NCI-H1694 (cell line): ENCODE results near the gene ISLR2.
"Not testable (repeated sequence)": the region's sequence is repeated elsewhere in the genome, so short reads cannot be mapped to it uniquely, and the experiment has no call there.

Source experiments
- DNase-seq: peaks from one replicate; lab custom pipeline; 2025; lab: John Stamatoyannopoulos, UW

The ISLR2 gene, protein sequence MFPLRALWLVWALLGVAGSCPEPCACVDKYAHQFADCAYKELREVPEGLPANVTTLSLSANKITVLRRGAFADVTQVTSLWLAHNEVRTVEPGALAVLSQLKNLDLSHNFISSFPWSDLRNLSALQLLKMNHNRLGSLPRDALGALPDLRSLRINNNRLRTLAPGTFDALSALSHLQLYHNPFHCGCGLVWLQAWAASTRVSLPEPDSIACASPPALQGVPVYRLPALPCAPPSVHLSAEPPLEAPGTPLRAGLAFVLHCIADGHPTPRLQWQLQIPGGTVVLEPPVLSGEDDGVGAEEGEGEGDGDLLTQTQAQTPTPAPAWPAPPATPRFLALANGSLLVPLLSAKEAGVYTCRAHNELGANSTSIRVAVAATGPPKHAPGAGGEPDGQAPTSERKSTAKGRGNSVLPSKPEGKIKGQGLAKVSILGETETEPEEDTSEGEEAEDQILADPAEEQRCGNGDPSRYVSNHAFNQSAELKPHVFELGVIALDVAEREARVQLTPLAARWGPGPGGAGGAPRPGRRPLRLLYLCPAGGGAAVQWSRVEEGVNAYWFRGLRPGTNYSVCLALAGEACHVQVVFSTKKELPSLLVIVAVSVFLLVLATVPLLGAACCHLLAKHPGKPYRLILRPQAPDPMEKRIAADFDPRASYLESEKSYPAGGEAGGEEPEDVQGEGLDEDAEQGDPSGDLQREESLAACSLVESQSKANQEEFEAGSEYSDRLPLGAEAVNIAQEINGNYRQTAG

GRCh38 chr15:74130155-74130848 lies at the start of gene ISLR2:
Gene ISLR2 (plus strand): TSS chr15:74130586. CDS start chr15:74132755, 2,169 bp downstream.
- no peak for DNase-seq

- not testable (repeated sequence) for DNase-seq
Measured at GRCh38 chr15:74082450-74082849, 47.9 kb upstream of the ISLR2 start, which contains the start of gene GOLGA6A. Gene GOLGA6A (minus strand): TSS chr15:74082550. CDS start chr15:74082509, 41 bp downstream.

- not testable (repeated sequence) for DNase-seq
Measured at GRCh38 chr15:74094567-74094966, 35.8 kb upstream of the ISLR2 start.

DNA sequence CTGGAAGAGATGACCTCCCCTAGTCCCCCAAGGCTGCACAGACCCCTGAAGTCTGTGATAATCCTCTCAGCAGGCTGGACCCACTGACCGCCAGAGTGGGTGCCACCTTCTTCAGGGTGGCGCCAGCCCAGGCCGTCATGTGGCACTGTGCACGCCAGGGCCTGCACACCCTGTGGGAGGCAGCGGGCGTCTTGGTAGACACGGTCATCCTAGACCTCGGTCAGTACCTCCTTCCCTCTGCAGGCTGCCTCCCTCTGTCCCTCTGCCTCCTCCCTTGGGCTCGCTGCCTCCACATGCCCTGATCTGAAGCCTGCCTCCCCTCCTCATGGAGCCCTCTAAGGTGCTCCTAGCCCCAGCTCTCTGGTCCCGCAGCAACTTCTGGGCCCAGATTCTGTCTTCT lies 34.8 kb upstream of the ISLR2 start:
- not testable (repeated sequence) for DNase-seq

GRCh38 chr15:74096753-74097474 lies 33.5 kb upstream of the ISLR2 start:
- not testable (repeated sequence) for DNase-seq

DNA sequence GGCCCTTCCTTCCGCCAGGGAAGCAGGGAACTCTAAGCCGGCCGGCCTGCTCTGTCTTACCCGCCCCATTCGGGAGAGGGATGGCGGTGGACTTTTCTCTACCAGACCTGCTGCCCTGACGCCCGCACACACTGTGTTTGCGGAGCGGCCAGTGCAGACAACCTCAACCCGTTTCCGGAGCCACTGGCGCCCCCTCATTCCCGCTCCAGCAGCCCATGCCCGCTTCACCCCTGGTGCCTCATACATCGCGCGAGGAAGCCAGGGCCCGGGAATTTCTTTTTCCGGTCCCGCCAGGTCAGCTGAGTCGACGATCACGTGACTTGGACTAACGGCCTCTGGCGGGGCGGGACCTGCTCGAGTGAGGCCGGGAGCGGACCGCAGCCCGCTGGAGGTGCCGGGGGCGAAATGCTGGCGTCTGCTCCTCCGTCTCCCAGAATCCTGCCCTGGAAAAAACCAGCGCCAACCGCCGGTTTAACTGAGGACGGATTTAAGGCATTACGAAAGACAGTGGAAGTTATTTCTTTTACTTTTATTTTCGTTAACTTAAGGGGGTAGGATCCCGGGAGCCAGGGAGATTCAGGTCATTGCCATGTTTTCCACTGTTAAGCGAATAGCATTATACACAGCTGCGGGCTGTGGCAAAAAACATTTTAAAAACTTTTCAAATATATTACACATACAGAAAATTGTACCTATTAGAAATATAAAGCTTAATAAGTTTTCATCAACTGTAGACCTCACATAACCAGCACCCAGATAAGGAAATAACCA lies 30.2 kb upstream of the ISLR2 start:
- not testable (repeated sequence) for DNase-seq

- no peak for DNase-seq
Measured at GRCh38 chr15:74108111-74108510, 22.3 kb upstream of the ISLR2 start.

DNA sequence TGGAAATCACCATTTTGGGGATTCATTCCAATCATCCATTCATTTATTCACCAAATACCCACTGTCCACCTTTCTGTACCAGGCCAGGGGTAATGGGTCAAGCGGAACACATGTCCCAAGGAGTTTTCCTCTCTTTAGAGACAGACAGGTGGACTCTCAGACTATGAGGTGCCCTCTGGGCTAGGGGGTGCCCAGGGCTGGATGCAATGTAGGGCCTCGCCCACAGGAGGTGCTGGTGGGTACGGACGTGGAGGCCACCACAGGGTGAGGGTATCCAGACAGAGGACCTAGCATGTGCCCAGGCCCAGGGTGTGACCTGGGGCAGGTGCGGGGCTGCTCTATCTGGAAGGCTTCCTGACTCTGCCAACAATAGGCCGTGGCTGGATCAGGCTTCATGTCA lies 21.8 kb upstream of the ISLR2 start:
- not testable (repeated sequence) for DNase-seq

GRCh38 chr15:74109713-74110112 lies 20.7 kb upstream of the ISLR2 start:
- DNase-seq, result no peak

- no peak for DNase-seq
Measured at GRCh38 chr15:74120426-74120825, 10.0 kb upstream of the ISLR2 start.

GRCh38 chr15:74121039-74121438 lies 9.3 kb upstream of the ISLR2 start:
- no peak for DNase-seq

GRCh38 chr15:74121858-74122257 lies 8.5 kb upstream of the ISLR2 start:
- no peak for DNase-seq

GRCh38 chr15:74122403-74123130 lies 7.8 kb upstream of the ISLR2 start:
- no peak for DNase-seq

DNA sequence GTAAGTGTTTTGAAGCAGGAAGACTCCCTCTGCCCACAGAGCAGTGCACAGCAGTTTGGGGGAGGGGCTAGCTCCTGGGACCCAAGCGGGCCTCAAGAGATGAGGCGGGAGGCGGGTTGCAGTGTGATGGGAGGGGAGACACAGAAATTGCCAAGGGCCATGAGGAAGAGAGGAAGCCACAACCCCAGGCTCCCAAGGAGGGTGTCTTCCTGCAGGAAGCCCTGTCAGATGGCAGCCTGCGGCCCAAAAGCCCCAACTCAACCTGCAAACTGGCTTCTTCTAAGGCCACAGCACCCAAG lies 7.3 kb upstream of the ISLR2 start:
- DNase-seq, result no peak

GRCh38 chr15:74123658-74124057 lies 6.7 kb upstream of the ISLR2 start:
- DNase-seq, result no peak

DNA sequence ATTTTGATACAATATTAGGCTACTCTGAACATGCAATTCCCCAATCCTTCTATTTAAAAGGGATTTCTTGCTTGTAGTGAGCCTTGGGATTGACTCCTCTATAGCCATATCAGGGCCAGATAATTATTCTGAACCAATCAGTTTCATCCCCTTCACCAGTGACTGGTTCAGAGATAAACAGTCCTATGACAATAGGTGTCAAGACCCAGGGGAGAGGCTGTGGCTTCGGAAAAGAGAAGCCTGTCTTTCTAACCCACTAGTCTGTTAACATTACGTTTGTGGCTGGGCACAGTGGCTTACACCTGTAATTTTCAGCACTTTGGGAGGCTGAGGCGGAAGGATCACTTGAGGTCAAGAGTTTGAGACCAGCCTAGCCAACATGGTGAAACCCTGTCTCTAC lies 6.2 kb upstream of the ISLR2 start:
- no peak for DNase-seq

- DNase-seq, result no peak
Measured at GRCh38 chr15:74124759-74125158, 5.6 kb upstream of the ISLR2 start.

- peak; percentile 86 for DNase-seq
Measured at GRCh38 chr15:74127255-74127953, 3.0 kb upstream of the ISLR2 start.

DNA sequence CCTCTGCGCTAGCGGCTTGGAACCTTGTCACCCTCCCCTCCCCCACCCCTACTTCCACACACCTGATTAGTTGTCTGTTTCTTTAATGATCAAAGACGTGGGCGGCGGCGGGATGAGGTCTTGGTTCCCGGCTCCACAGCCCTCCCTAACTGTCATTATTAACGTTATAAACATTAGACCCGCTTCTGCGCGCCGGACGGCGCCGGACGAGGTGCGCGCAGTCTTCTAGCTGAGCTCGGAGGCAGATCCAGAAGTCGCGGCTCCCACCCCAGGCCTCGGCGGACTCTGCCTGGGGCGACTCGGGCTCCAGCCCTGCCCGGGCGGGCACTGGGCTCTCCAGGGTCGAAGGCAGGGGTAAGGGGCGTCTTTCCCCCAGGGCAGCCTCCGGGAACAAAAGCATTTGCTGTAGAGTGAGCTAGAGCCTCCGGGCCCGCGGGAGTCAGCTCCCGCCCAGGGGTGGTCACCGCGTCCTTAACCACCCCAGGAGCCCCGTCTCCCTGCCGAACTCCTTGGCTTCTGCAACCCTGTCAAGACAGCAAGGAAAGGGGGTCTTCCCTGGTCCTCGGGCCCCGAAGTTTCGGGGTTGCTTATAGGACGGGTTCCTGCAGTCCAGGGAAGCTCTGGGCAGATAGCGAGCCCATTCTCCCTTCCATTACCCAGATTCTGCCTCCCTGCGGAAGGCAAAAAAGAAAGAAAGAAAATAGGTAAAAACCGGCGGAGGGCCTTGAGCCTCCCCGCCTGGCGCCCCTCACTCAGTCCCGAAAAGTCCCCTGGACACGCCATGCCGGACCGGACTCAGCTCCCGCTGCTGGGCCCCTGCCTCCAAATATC lies 2.2 kb upstream of the ISLR2 start:
- no peak for DNase-seq
